Cortex of kidney (tissue), 1 donor: Measurements from ENCODE around the gene PPIP5K2.

Experiments used
- DNase-seq: peaks from one replicate; lab custom pipeline; 2025; lab: John Stamatoyannopoulos, UW

The PPIP5K2 gene

DNA sequence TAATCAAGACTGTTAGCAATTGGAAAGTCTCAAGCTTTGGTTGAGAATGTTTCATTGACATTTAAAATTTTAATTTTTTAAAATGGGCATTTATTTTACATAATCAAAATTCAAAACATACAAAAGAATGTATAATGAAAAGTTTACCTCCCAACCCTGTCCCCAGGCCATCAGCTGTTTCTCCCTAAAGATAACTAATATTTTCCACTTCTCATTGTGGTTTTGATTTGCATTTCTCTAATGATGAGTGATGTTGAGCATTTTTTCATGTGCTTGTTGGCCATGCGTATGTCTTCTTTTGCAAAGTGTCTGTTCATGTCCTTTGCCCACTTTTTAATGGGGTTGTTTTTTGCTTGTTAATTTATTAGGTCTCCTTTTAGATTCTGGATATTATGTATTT lies 127.0 kb downstream of the PPIP5K2 start:
- DNase-seq = no peak

DNA sequence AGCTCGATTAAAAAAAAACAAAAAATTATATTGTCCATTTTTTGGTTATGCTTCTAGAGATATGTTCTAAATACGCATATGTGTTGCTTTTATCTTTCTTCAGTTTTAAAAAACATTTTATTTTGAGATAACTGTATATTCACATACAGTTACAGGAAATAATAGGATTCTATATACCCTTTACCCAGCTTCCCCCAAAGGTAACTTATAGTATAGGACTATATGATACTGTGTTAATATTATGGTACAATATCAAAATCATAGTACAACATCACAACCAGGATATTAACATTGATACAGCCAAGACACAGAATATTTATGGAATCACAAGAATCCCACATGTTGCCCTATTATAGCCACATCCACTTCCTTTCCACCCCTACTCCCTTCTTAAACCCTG lies 129.0 kb downstream of the PPIP5K2 start:
- no peak for DNase-seq

DNA sequence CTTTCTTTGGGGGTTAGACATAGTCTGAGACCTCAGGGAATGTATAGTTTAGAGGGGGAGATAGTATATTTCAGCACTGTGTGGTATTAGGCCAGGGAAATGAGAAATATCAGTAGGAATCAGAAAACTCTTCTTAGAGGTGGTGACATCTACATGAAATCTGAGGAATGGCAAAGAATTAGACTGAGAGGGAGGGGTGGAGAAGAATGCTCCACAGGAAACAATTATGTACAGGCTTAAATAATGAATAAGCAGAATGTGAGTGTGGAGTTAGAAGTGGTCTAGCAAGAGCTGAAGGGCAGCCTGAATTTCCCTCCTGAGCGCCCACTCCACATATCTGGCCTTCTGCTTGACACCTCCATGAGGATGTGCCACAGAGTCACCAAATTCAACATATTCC lies 134.8 kb downstream of the PPIP5K2 start:
- no peak for DNase-seq

DNA sequence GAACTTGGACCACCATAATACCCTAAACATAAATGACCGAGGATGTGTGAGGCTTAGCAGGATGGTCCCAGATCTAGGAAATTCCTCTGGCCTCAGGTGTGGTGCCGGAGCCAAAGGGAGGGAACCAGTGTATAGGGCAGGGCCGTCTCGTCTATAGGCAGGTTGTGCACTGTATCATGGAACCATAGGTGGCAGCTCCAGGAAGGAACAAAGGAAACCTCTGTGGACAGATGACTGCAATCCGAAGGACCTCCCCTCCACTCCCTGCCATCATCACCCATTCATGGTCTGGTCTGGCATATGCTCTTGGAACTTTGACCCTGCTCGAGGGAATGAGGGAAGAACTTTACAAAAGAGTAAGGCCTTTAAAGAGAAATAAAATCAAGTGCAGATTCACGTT lies 135.6 kb downstream of the PPIP5K2 start:
- DNase-seq = no peak

DNA sequence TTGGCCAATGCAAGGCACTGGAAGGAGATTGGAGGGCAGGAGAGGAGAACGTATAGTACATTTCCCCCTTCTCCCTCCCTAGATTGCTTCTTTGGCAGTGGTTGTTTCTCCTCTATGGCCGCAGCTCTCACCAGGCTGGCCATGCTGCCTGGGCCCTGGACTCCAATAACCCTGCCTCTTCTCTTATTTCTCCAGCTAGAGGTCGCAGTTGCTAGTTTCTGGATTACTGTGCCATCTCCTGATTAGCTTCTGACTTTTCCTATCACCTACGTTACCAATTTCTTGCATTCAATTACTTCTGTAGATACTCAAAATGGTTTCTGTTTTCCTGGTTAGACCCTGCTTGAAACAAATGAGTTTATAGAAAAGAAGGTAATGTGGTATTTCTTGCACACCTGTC lies 136.1 kb downstream of the PPIP5K2 start:
- DNase-seq = no peak

DNA sequence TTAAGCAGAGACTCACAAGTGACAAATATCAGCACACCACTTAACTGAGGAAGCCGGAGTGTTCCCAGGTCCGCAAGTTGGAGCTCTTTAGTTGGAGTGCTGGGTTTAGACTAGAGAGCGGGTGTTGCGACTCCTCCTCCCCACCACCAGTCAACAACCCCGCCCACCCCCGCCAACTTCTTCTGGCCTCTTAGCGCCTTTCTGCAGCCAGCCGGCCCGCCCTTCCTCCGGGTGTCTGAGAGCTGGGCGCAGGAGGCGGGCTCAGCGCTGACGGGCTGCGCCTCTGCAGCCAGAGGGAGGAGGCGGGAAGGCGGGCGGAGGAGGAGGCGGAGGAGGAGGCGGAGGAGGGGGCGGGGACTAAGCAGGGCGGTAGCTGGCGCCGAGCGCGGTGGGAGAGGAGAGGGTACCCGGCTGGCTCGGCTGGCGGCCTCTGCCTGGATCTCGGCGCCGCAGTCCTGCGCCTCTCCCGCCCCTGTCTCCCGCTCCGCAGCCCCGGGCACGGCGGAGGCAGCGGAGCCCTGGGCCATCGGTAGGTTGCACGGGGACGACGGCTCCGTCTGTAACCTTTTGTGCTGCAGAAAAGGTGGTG lies 138.4 kb downstream of the PPIP5K2 start, which contains the start of gene MACIR:
Gene MACIR, plus strand, starts transcription at position 396 of the 589 bp plus-strand sequence. CDS start 17,157 bp downstream, outside the sequence.
- DNase-seq = peak; percentile 12

DNA sequence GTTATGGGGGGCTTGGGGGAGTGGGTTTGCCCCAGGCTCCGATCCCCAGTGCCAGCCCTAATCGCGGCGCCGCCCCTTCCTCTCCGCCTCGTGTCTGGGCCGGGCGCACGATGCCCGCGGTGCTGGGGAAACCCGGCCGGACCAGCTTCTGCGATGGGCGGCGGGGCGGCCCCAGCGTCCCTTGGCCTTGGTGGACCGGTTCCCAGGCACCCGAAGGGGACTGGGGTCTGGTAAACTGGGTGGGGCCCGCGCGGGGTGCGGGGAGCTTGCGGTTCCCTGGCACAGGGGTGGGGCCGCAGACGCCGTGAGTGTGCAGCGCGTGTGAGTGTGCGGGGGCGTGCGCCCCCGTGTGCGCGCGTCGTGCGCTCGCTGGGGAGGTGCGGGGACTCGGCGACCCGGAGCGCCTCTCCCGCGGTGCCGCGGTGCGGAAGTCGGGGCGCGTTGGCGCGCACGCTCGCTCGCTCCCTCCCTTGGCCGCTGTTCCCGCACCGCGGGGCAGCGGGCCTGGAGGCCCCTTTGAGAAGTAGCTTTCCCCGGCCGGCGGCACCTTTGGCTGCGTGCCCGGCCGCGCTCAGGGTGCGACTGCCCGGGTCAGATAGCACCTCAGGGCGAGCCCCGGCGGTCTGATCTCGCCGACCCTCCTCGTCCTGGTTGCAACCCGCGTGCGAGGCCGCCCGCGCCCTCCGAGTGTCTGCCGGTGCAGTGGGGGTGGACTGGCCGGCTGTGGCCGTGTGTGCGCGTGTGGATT lies 139.0 kb downstream of the PPIP5K2 start:
- DNase-seq = no peak

DNA sequence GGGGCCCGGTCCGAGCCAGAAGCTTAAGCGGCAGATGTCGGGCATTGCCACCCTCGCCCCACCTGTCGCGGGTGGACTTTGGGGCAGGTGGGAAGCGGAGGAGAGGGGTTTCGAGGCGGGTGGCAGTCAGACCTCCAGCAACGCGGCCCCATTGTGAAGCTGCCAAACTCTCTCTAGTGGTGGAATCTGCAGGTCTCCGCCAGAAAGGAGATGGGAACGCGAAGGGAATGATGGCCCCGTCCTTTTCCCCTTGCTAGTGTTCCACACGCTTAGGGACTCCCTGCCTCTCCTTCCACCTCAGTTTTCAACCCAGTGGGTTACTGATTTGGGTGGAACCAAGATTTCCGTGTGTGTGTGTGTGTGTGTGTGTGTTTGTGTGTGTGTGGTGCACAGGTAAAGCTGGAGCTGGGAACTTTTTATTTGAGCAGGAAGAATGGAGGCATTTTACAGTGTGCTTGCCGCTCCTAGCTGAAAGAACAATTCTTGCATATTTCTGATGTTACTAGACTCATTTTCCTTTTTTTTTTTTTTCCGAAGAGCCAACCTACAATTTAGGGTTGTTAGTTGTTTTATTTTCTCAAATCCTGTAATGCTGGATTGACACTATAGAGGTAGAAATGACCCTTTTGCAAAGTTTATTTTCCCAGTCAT lies 139.7 kb downstream of the PPIP5K2 start:
- peak; percentile 7 for DNase-seq

DNA sequence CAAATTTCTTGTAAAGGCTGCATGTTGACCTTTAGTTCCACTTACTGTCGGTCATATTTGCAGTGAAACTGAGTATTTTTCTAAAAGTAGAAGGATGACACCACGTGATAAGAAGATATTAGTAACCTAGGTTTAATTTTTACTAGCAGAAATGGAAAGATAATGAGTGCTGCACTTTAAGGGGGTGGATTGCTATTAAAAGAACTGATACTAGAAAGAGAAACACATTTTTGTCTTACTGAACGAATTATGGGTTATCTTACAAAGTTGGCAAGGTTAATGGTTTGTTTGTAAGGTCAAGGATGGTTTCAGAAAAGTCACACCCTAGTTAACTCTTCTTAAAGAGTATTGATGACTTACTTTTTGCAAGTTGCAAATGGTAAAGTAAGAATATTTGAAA lies 140.8 kb downstream of the PPIP5K2 start:
- DNase-seq = no peak
